KMS-11 (cell line): ENCODE data around the gene ZFTA.

Experiments used
- H2AFZ ChIP-seq: fragments of 200-600 bp; sonication (generic); 2 replicates; pipeline ENCODE4 v1.6.1; 2016; ENCODE audit warnings: antibody characterized with exemption, mixed run types, low read depth
- H3K27ac ChIP-seq: fragments of 200-600 bp; sonication (generic); 2 replicates; pipeline ENCODE4 v1.6.1; 2016; ENCODE audit warnings: mild to moderate bottlenecking, mixed run types
- H3K27me3 ChIP-seq: fragments of 200-600 bp; sonication (generic); 2 replicates; pipeline ENCODE4 v1.6.1; 2017; ENCODE audit warnings: mild to moderate bottlenecking, low read depth, mixed run types, moderate library complexity; ENCODE audit not compliant: insufficient read depth
- H3K36me3 ChIP-seq: fragments of 200-600 bp; sonication (generic); 2 replicates; pipeline ENCODE4 v1.6.1; 2017; ENCODE audit warnings: mild to moderate bottlenecking, mixed run types; ENCODE audit not compliant: insufficient read depth
- H3K4me1 ChIP-seq: fragments of 200-600 bp; sonication (generic); 2 replicates; pipeline ENCODE4 v1.6.1; 2016; ENCODE audit warnings: mild to moderate bottlenecking, low read depth, mixed run types; ENCODE audit not compliant: poor library complexity, severe bottlenecking
- H3K4me2 ChIP-seq: fragments of 200-600 bp; sonication (generic); 2 replicates; pipeline ENCODE4 v1.7.0; 2016; ENCODE audit warnings: mild to moderate bottlenecking, mixed run types
- H3K4me3 ChIP-seq: fragments of 200-600 bp; sonication (generic); IDR thresholded peaks from 2 replicates; pipeline ENCODE4 v1.6.1; 2017; ENCODE audit warnings: low read depth, low read length, mixed read lengths; ENCODE audit not compliant: insufficient read depth
- H3K79me2 ChIP-seq: fragments of 200-600 bp; sonication (generic); 2 replicates; pipeline ENCODE4 v1.6.1; 2016; ENCODE audit warnings: low read depth, mixed run types; ENCODE audit not compliant: insufficient read depth
- H3K9ac ChIP-seq: fragments of 200-600 bp; sonication (generic); 2 replicates; pipeline ENCODE4 v1.6.1; 2016; ENCODE audit warnings: mild to moderate bottlenecking, mixed run types
- H4K20me1 ChIP-seq: fragments of 200-600 bp; sonication (generic); 2 replicates; pipeline ENCODE4 v1.6.1; 2016; ENCODE audit warnings: mild to moderate bottlenecking, mixed run types; ENCODE audit not compliant: insufficient read depth
- CTCF ChIP-seq: fragments of 200-600 bp; sonication (generic); conservative IDR thresholded peaks from 2 replicates; pipeline ENCODE4 v1.6.1; 2017; ENCODE audit warnings: low read depth, mild to moderate bottlenecking, antibody characterized with exemption, low read length, moderate library complexity, mixed read lengths

The ZFTA gene

GRCh38 chr11:63795066-63795465, 26.5 kb upstream of the ZFTA start:
- no peaks in the 10 kb centered on the region for H4K20me1 ChIP-seq
- no peaks in the 10 kb centered on the region for H3K4me1 ChIP-seq
- no peak overlapping the region for H3K4me3 ChIP-seq
- no peaks in the 10 kb centered on the region for H3K27me3 ChIP-seq
- no peak overlapping the region for H3K27ac ChIP-seq
- H3K79me2 ChIP-seq: no peaks in the 10 kb centered on the region
- no peaks in the 10 kb centered on the region for H3K36me3 ChIP-seq
- no peak overlapping the region for H3K4me2 ChIP-seq
- H3K9ac ChIP-seq: no peak overlapping the region
- no peak for TF ChIP-seq CTCF
- no peak overlapping the region for H2AFZ ChIP-seq

- no peak overlapping the region for H3K9ac ChIP-seq
- TF ChIP-seq CTCF: no peak
- no peaks in the 10 kb centered on the region for H3K36me3 ChIP-seq
- H3K79me2 ChIP-seq: no peaks in the 10 kb centered on the region
- no peaks in the 10 kb centered on the region for H4K20me1 ChIP-seq
- H2AFZ ChIP-seq: no peak overlapping the region
- no peak overlapping the region for H3K4me2 ChIP-seq
- H3K27me3 ChIP-seq: no peaks in the 10 kb centered on the region
- no peak overlapping the region for H3K4me3 ChIP-seq
- H3K27ac ChIP-seq: no peak overlapping the region
- H3K4me1 ChIP-seq: no peaks in the 10 kb centered on the region
Measured at GRCh38 chr11:63793161-63793560, 24.6 kb upstream of the ZFTA start.

- no peak overlapping the region for H3K27ac ChIP-seq
- no peaks in the 10 kb centered on the region for H3K27me3 ChIP-seq
- no peak overlapping the region for H2AFZ ChIP-seq
- no peaks in the 10 kb centered on the region for H4K20me1 ChIP-seq
- H3K4me3 ChIP-seq: no peak overlapping the region
- no peak overlapping the region for H3K4me2 ChIP-seq
- H3K9ac ChIP-seq: no peak overlapping the region
- H3K4me1 ChIP-seq: no peaks in the 10 kb centered on the region
- no peak for TF ChIP-seq CTCF
- no peaks in the 10 kb centered on the region for H3K79me2 ChIP-seq
- H3K36me3 ChIP-seq: no peaks in the 10 kb centered on the region
Measured at GRCh38 chr11:63791495-63792167, 23.1 kb upstream of the ZFTA start.

- TF ChIP-seq CTCF: no peak
- no peak overlapping the region for H3K27ac ChIP-seq
Measured at GRCh38 chr11:63785823-63786222, 17.2 kb upstream of the ZFTA start.

More at GRCh38 chr11:63785823-63786222, 17.2 kb upstream of the ZFTA start:
- no peaks in the 10 kb centered on the region for H4K20me1 ChIP-seq
- no peak overlapping the region for H3K4me2 ChIP-seq
- no peaks in the 10 kb centered on the region for H3K27me3 ChIP-seq
- H3K79me2 ChIP-seq: no peaks in the 10 kb centered on the region
- H3K4me3 ChIP-seq: no peak overlapping the region
- H3K9ac ChIP-seq: no peak overlapping the region
- no peak overlapping the region for H2AFZ ChIP-seq
- H3K36me3 ChIP-seq: no peaks in the 10 kb centered on the region
- H3K4me1 ChIP-seq: no peaks in the 10 kb centered on the region
